HAP-1 (cell line): ENCODE measurements around the gene CELSR1.

Experiments
- DNase-seq, 2 experiments: peaks; one replicate each; pipeline ENCODE4 v3.0.0-alpha.2; 2016 to 2020; ENCODE audit warnings: low spot score in 2 of 2
- H3K27me3 ChIP-seq: fragments of 250-450 bp; sonication (Bioruptor Pico); 2 replicates; pipeline ENCODE4 v1.5.1; 2020; ENCODE audit warnings: low read depth, mild to moderate bottlenecking, moderate library complexity
- H3K36me3 ChIP-seq: fragments of 250-450 bp; sonication (Bioruptor Pico); replicated peaks from 2 replicates; pipeline ENCODE4 v1.5.1; 2020; ENCODE audit warnings: mild to moderate bottlenecking
- H3K4me1 ChIP-seq: fragments of 250-450 bp; sonication (Bioruptor Pico); 2 replicates; pipeline ENCODE4 v1.5.1; 2020; ENCODE audit warnings: mild to moderate bottlenecking
- H3K4me3 ChIP-seq: fragments of 250-450 bp; sonication (Bioruptor Pico); 2 replicates; pipeline ENCODE4 v1.5.1; 2020; ENCODE audit warnings: mild to moderate bottlenecking, moderate library complexity
- H3K9me3 ChIP-seq: fragments of 250-450 bp; sonication (Bioruptor Pico); 2 replicates; pipeline ENCODE4 v1.5.1; 2020; ENCODE audit warnings: mild to moderate bottlenecking, moderate library complexity
- in situ Hi-C: fragments of 300-500 bp; cut with MboI; formaldehyde crosslinking; loops from 3 replicates; pipeline ENCODE4 v1.14.3; 2020; ENCODE audit warnings: low sequenced_read_pairs, inconsistent platforms, mixed read lengths

CELSR1 gene

DNA sequence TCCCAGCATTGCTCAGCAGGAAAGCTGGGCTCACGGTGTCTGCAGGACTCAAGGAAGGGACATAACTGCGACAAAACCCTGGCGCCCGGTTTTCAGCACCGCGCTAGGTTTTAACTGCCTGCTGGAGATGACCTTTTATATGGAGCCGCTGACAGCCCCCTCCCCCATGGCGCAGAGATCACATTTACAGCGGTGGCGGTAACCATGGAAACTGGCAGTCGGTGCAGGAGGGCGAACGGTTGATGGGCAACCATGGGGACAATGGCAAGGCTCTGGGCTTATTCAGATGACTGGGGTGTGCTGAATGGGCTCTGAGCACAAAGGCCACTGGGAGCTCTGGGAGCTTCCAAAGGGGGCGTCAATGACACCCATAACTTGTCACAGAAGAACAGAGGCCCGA, 37.2 kb downstream of the CELSR1 start:
- in situ Hi-C loops, result no loop called here
- peaks cover 8% of the 10 kb centered on the region for H3K4me1 ChIP-seq
- H3K36me3 ChIP-seq, result no peaks in the 10 kb centered on the region
- DNase-seq, result peak; percentile 88 to 94
- no peak overlapping the region for H3K4me3 ChIP-seq
- no peaks in the 10 kb centered on the region for H3K27me3 ChIP-seq
- H3K9me3 ChIP-seq, result no peaks in the 10 kb centered on the region

DNA sequence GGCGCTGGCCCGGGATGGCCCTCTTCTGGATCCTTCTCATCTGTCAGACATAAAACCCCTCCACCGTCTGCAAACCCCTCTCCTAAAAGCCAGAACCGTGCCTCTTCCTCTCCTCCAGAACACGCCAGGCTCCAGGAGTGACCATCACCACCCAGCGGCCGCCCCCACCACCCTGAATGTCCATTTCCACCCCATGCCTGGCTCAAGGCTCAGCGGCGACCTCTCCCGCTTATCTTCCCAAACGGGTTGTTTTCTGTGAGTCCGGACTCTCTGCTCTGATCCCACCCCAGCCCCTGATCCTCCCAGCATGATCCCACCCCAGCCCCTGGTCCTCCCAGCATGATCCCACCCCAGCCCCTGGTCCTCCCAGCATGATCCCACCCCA, 37.6 kb downstream of the CELSR1 start:
- in situ Hi-C loops, result no loop called here
- no peak overlapping the region for H3K4me3 ChIP-seq
- H3K27me3 ChIP-seq, result no peaks in the 10 kb centered on the region
- peaks cover 8% of the 10 kb centered on the region for H3K4me1 ChIP-seq
- no peak for DNase-seq
- H3K36me3 ChIP-seq, result no peaks in the 10 kb centered on the region
- no peaks in the 10 kb centered on the region for H3K9me3 ChIP-seq

DNA sequence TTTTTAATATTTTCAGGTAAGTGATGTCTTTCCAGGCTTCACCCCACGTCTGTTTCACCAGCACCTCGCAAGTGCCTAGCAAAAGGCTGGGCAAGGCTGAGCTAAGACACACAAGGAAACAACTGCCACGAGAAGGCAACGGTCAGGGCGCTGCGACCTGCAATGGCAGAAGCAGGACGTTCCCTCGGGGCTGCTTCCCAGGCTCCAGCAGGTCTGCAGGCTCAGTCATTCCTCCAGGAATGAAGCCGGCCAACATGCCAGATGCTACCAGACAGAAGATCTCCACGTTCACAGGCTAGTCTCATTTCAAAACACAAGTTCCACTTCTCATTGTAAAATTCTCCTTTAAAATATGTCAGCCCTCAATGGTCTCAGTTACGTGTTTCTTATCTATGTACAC, 45.5 kb downstream of the CELSR1 start:
- H3K9me3 ChIP-seq, result no peaks in the 10 kb centered on the region
- no peaks in the 10 kb centered on the region for H3K4me1 ChIP-seq
- no peaks in the 10 kb centered on the region for H3K27me3 ChIP-seq
- no peak for DNase-seq
- H3K4me3 ChIP-seq, result no peak overlapping the region
- H3K36me3 ChIP-seq, result no peaks in the 10 kb centered on the region
- in situ Hi-C loops, result no loop called here

DNA sequence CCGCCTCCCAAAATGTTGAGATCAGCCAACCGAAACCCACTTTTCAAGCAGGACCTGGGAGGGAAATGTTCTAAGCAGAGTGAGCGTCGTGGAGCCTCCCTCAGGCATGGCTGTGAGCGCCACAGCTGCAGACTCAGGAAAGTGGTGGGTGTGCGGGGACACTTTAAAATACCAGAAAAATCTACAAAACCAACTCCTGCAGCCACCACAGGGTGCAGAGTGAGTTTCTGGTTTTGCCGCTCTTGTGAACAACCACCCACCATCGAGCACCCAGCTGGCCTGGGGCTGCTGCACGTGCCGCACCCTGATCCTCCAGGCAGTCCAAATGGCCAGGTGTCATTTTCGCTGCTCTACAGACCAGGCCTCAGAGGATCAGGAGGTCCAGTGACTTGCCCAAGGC, 46.9 kb downstream of the CELSR1 start:
- Histone ChIP-seq H3K36me3 (no peaks in the 10 kb centered on the region), H3K4me1 (peaks cover under 1% of the 10 kb centered on the region; the same call in 1 of the 2 replicates), H3K27me3 (no peaks in the 10 kb centered on the region), H3K9me3 (no peaks in the 10 kb centered on the region), H3K4me3 (no peak overlapping the region)
- in situ Hi-C loops, result no loop called here
- no peak for DNase-seq

DNA sequence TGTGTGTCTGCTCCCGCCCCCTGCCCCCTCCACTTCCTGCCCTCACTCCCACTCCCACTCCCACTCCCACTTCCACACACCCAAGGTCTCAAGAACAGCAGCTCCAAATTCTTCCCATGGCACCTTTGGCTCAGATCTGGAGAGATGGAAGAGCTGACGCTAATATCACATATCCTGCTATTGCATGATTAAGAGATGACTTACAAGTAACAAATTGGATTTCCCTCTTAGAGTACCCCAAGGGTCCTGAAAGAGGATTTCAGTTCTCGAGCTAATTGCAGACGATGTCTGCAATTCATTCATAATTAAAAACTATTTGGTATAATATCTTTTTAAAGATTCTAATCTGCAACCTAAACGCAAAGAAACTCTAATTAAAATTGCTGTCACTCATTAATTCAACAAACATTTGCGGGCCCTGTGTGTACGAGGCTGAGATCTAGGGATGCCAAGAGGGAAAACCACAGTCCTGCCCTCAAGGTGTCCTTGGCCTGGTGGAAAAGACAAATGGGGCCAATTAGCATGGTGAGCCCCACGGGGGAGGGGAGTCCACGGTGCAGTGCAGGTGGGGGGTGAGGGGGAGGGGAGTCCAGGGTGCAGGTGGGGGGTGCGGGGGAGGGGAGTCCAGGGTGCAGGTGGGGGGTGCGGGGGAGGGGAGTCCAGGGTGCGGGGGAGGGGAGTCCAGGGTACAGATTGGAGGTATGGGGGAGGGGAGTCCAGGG, 50.3 kb downstream of the CELSR1 start:
- in situ Hi-C loops, result no loop called here
- no peak for DNase-seq
- Histone ChIP-seq H3K4me3 (no peak overlapping the region), H3K36me3 (no peaks in the 10 kb centered on the region), H3K9me3 (peaks cover 2% of the 10 kb centered on the region; the same call in 1 of the 2 replicates), H3K4me1 (peaks cover 22% of the 10 kb centered on the region), H3K27me3 (no peaks in the 10 kb centered on the region)

DNA sequence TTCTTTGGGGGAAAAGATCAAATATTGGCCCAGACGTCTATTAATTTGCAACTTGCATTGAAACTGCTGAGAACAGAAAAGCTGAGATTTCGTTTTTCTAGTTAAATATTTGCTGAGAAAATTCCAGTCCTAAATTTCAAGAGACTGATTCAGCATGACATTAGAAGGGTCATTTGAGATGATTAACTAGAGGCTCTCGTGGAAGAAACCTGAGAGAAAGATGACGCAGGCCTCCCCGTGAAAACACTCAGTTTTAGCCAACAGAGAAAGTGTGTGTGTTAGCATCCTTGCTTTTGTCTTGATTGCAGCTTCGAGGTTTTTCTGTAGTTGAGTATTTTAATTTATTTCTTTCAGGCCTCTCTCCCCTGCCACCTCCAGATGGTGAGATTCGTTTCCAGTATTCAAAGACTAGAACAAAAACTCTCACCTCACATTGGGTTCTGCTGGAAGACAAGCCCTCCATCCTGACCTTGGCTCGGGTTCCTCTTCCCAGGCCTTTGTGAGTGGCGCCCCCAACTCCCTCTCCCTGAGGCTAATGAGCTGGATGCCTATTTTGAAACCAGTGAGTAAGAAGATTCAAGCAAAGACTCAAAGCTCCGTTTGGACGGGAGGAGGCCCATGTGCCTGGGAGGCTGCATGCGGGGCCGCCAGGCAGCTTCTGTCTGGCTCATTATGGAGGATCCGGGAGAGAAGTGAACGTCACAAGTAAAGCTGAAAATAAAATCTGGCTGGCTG, 52.4 kb downstream of the CELSR1 start:
- H3K4me1 ChIP-seq, result peaks cover 22% of the 10 kb centered on the region
- no peak overlapping the region for H3K4me3 ChIP-seq
- in situ Hi-C loops, result no loop called here
- no peaks in the 10 kb centered on the region for H3K36me3 ChIP-seq
- DNase-seq, result peak in 1 of 2 experiments; percentile 19
- H3K27me3 ChIP-seq, result no peaks in the 10 kb centered on the region
- peaks cover 2% of the 10 kb centered on the region; the same call in 1 of the 2 replicates for H3K9me3 ChIP-seq

DNA sequence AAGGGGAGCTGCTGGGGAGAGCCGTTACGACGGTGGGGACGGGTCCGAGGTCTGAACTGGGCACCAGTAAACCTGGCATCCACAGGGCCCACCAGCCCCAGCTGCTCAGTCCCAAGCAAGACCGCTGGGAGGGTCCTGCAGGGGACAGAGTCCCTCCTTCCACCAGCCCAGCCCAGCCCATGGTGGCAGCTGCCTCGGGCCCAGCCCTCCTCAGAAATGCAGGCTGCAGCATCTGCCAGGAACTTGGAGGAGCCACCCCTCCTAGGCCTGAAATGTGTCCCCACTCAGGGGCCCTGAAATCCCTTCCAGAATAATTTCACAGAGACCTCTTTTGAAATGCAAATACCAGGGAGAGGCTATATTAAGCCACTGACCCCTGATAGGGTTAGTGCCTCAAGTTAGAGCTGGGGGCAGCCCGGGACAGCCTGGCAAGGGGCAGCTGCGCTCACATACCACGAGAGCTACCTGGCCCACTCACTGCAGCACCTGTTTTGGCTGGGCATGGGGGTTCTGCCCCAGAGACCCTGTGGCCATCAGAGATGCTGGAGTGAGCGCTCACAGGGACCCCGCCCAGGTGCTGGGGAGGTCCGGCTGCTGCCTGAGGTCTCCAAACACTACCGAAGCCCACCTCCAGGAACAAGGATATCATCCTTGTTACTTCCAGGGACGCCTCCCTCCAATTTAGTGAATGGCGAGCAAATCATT, 53.1 kb downstream of the CELSR1 start:
- DNase-seq, result peak; percentile 47 to 63
- no peaks in the 10 kb centered on the region for H3K36me3 ChIP-seq
- H3K9me3 ChIP-seq, result peaks cover 2% of the 10 kb centered on the region; the same call in 1 of the 2 replicates
- in situ Hi-C loops, result no loop called here
- peaks cover 22% of the 10 kb centered on the region for H3K4me1 ChIP-seq
- H3K27me3 ChIP-seq, result no peaks in the 10 kb centered on the region
- no peak overlapping the region for H3K4me3 ChIP-seq

DNA sequence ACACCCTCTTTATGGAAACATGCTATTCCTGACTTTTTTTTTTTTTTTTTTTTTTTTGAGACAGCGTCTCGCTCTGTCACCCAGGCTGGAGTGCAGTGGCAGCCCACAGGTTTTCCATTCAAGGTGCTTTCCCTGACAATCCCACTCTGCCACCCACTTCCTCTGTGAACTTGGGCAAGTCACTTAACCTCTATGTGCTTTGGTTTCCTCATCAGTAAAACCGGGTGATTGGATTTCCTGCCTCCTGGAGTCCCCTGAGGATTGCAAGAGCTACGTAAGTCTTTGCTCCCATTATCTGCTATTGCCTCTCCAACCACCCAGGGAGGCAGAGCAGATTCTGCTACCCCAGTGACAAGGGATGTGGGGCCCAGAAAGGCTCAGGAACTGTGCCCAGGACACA, 54.1 kb downstream of the CELSR1 start:
- no peaks in the 10 kb centered on the region for H3K36me3 ChIP-seq
- no peak overlapping the region for H3K4me3 ChIP-seq
- in situ Hi-C loops, result no loop called here
- DNase-seq, result no peak
- H3K27me3 ChIP-seq, result no peaks in the 10 kb centered on the region
- H3K4me1 ChIP-seq, result peaks cover 22% of the 10 kb centered on the region
- peaks cover 2% of the 10 kb centered on the region; the same call in 1 of the 2 replicates for H3K9me3 ChIP-seq

DNA sequence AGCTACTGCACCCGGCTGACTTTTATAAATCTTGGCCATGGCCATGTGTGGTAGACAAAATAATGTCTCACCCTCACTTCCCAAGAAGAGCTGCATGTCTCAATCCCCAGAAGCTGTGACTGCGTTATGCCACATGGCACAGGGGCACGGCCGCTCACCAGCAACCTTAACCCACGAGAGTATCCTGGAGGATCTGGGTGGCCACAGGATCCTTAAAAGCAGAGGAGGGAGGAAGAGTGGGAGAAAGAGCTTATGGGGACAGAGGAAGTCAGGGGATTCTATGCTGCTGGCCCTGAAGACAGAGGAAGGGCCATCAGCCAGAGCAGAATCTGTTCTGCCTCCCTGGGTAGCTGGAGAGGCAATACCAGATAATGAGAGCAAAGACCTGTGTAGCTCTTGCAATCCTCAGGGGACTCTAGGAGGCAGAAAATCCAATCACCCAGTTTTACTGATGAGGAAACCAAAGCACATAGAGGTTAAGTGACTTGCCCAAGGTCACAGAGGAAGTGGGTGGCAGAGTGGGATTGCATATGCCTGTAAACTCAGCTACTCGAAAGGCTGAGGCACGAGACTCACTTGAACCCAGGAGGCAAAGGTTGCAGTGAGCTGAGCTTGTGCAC, 55.3 kb downstream of the CELSR1 start:
- peaks cover 2% of the 10 kb centered on the region; the same call in 1 of the 2 replicates for H3K9me3 ChIP-seq
- peaks cover 22% of the 10 kb centered on the region for H3K4me1 ChIP-seq
- H3K36me3 ChIP-seq, result no peaks in the 10 kb centered on the region
- no peak for DNase-seq
- no peak overlapping the region for H3K4me3 ChIP-seq
- no peaks in the 10 kb centered on the region for H3K27me3 ChIP-seq
- in situ Hi-C loops, result no loop called here

DNA sequence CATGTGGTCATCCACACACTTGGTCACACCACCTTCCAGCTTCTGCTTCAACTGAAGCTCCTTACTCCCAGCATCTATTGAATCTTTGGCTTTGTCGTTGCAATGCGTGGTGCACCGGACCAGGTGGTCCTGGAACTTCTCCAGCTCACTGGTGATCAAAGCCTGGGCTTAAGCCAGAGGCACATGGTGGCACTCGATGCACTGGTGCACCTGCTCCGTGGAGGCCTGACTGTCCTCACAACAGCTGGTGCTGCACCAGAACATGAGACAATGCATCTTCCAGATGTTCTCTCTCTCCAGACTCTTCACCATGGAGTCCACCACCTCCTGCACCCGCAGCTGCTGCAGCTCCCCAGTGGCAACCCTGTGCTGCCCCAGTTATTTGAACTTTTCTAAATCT, 56.0 kb downstream of the CELSR1 start:
- H3K36me3 ChIP-seq, result no peaks in the 10 kb centered on the region
- H3K4me1 ChIP-seq, result peaks cover 22% of the 10 kb centered on the region
- H3K27me3 ChIP-seq, result no peaks in the 10 kb centered on the region
- no peak overlapping the region for H3K4me3 ChIP-seq
- in situ Hi-C loops, result no loop called here
- no peak for DNase-seq
- H3K9me3 ChIP-seq, result peaks cover 2% of the 10 kb centered on the region; the same call in 1 of the 2 replicates

DNA sequence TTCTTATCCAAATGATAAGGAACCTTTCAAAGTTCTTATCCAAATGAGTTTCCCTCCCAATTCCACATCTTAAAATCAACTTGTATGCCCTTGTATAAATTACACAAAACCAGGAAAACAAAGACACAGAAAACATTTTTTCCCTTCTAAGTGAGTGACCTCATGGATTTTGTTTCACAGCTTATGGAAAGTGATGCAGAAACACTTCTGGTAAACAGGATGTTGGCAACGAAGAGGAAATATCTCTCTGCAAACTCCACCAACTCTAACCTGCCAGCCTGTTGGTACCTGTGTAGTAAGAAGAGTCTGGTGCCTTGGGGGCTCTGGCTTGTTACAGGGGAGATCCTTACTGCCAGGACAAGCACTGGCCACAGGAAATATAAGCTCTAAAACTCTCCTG, 57.0 kb downstream of the CELSR1 start:
- Histone ChIP-seq H3K4me1 (peaks cover 20% of the 10 kb centered on the region), H3K27me3 (no peaks in the 10 kb centered on the region), H3K9me3 (peaks cover 2% of the 10 kb centered on the region; the same call in 1 of the 2 replicates), H3K4me3 (no peak overlapping the region), H3K36me3 (no peaks in the 10 kb centered on the region)
- DNase-seq, result no peak
- in situ Hi-C loops, result no loop called here

DNA sequence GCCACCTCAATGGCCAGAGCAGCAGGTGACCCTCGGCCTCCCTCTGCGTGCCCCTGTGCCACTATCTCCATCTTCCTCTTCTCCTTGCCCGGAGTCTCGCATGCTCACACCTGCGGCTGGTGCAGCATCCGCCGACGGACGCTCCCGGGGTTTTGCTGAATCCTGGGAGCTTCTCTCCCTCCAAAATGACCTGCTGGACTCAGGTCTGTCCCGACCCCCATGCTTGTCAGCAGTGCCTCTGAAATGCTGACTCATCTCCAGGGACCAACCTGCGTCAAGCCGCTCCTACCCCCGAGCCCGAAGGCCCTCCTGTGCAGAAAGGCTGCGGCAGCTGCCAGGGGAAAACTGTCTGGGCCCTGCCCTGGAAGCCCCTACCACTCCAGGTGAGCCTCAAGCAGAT, 58.4 kb downstream of the CELSR1 start:
- H3K36me3 ChIP-seq, result no peaks in the 10 kb centered on the region
- H3K27me3 ChIP-seq, result no peaks in the 10 kb centered on the region
- peaks cover 2% of the 10 kb centered on the region; the same call in 1 of the 2 replicates for H3K9me3 ChIP-seq
- DNase-seq, result no peak
- H3K4me1 ChIP-seq, result peaks cover 7% of the 10 kb centered on the region
- in situ Hi-C loops, result no loop called here
- no peak overlapping the region for H3K4me3 ChIP-seq

DNA sequence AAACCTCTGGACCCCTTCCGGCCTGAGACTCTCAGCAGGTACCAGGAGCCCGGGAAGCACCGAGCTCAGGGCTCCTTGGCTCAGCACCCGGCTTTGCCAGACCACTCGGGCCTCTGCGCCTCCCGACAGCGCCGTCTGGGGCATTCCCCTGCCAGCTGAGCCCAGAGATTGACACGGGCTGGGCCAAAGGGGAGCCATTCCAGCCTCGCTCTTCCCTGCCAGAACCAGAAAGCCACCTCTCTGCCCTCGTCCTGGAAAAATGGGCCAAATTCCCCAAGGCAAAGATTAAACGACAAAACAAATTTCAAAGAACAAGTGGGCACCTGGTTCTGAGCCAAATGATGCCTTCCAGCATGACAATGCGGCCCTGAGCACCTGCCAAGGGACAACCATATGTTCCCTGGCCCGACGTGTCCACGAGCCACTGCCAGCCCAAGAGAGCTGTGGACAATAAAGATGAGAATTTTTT, 59.3 kb downstream of the CELSR1 start:
- DNase-seq, result no peak
- no peaks in the 10 kb centered on the region for H3K36me3 ChIP-seq
- H3K4me1 ChIP-seq, result no peaks in the 10 kb centered on the region
- peaks cover 2% of the 10 kb centered on the region; the same call in 1 of the 2 replicates for H3K9me3 ChIP-seq
- H3K27me3 ChIP-seq, result no peaks in the 10 kb centered on the region
- in situ Hi-C loops, result no loop called here
- no peak overlapping the region for H3K4me3 ChIP-seq
